GM19468 (cell line): ENCODE data around the gene TIMM50.

Experiments used
- ATAC-seq: cut with Tn5 transposase; IDR thresholded peaks from one replicate; pipeline ENCODE4 v1.9.1; 2021; ENCODE audit warnings: mild to moderate bottlenecking, moderate library complexity, moderate number of reproducible peaks; ENCODE audit not compliant: unreplicated experiment; ENCODE audit errors: extremely low read depth

TIMM50 gene

GRCh38 chr19:39498798-39499642 lies 18.4 kb downstream of the TIMM50 start, which contains the start of gene DLL3:
TSS of gene DLL3 (plus strand) at chr19:39498947. CDS start at chr19:39498975, 28 bp downstream.
- ATAC-seq: no peak

DNA sequence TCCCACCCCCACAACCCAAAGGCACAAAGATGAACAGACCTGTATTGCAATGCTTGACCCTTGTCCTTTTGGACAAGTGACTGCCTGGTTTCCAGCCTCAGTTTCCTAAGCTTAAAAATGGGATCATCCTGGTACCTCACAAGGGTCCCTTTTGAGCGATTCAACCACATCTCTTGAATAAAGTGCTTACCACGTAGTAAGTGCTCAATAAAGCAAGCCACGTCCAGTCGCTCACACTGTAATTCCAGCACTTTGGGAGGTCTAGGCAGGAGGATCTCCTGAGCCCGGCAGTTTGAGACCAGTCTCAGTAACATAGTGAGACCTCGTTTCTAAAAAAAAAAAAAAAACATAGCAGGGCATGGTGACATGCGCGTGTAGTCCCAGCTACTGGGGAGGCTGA lies 19.3 kb downstream of the TIMM50 start:
- no peak for ATAC-seq

DNA sequence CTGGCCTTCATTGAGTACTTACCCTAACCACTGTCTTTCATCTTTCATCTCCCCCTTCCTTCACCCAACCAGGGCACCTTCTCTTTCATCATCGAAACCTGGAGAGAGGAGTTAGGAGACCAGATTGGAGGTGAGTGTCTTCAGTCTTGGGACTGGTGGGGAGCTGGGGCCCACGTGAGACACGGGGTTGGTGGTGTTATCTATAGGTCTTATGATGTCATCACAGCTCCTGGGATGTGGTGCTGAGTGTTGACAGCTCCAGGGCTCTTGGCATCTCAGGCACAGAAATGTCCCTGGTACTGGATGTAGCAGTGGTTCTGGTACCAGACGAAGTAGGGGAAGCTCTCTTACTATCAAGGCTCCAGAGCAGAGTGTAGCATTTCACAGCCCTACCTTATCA lies 19.9 kb downstream of the TIMM50 start:
- no peak for ATAC-seq

DNA sequence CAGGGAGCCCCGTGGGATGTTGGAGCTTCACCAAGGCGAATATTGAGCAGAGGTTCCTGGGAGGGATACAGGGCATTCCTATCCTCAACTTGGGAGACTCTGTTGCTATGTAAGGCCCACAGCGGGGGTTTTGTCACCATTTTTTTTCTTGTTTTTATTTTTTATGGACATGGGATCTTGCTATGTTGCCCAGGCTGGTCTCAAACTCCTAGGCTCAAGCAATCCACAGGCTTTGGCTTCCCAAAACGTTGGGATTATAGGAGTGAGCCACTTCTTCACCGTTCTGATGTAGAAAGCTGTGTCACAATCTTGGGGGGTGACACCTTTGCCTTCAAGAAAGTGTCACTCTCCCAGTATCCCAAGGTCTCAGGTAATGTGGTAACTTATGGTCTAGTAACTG lies 20.7 kb downstream of the TIMM50 start:
- no peak for ATAC-seq

DNA sequence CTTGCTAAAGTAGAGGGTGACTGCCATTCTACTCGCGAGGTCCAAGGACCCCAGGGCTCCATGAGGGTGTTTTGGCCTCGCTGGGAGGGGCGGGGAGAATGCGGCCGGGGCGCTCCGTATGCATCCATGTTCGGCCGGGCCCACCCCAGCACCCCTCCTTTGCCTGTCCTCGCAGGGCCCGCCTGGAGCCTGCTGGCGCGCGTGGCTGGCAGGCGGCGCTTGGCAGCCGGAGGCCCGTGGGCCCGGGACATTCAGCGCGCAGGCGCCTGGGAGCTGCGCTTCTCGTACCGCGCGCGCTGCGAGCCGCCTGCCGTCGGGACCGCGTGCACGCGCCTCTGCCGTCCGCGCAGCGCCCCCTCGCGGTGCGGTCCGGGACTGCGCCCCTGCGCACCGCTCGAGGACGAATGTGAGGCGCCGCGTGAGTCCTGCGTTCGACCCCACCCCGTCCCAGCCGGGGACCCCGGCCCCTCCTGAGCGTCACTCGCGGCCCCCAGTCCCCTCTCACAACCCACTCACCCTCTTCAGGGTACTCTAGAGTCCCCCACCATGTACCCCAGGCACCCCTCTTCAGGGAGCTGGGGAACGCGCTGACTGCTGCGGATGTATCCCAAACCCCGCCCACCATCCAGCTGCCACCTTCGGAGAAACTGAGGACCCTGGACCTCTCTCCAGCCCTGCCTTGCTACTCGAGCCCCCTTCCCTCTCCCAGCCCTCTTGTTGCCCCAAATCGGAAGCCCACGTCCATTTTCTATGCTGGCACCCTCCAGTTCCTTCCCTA lies 22.2 kb downstream of the TIMM50 start:
- ATAC-seq: no peak

DNA sequence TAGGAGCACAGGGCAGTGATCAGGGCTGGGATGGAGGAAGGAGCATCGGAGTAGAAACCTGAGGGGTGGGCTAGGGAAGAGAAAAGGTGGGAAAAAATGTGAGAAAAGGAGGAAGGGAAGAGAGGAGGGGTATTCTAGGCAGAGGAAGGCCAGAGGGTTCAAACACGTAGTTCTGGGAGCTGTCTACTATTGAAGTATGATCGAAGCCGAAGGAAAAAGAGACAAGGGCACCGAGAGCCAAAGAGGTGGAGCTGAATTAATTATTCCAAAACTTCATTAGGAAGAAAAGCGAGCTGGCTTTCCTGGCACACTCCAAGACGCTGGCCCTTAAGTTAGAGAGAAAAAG lies 25.9 kb downstream of the TIMM50 start:
- no peak for ATAC-seq

GRCh38 chr19:39506944-39507714 lies 26.5 kb downstream of the TIMM50 start:
- ATAC-seq: no peak

DNA sequence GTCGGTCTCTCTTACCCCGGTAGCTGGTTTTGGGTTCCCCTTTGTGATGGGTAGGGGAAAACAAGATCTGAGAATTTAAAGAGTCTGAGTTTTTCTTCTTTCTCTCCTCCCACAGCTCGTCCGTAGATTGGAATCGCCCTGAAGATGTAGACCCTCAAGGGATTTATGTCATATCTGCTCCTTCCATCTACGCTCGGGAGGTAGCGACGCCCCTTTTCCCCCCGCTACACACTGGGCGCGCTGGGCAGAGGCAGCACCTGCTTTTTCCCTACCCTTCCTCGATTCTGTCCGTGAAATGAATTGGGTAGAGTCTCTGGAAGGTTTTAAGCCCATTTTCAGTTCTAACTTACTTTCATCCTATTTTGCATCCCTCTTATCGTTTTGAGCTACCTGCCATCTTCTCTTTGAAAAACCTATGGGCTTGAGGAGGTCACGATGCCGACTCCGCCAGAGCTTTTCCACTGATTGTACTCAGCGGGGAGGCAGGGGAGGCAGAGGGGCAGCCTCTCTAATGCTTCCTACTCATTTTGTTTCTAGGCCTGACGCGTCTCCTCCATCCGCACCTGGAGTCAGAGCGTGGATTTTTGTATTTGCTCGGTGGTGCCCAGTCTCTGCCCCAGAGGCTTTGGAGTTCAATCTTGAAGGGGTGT lies 27.2 kb downstream of the TIMM50 start:
- no peak for ATAC-seq

- ATAC-seq: no peak
Observed at GRCh38 chr19:39508629-39509028, 28.0 kb downstream of the TIMM50 start.

- no peak for ATAC-seq
Observed at GRCh38 chr19:39509233-39509632, 28.6 kb downstream of the TIMM50 start.

- ATAC-seq: no peak
Observed at GRCh38 chr19:39512988-39513387, 32.4 kb downstream of the TIMM50 start.

DNA sequence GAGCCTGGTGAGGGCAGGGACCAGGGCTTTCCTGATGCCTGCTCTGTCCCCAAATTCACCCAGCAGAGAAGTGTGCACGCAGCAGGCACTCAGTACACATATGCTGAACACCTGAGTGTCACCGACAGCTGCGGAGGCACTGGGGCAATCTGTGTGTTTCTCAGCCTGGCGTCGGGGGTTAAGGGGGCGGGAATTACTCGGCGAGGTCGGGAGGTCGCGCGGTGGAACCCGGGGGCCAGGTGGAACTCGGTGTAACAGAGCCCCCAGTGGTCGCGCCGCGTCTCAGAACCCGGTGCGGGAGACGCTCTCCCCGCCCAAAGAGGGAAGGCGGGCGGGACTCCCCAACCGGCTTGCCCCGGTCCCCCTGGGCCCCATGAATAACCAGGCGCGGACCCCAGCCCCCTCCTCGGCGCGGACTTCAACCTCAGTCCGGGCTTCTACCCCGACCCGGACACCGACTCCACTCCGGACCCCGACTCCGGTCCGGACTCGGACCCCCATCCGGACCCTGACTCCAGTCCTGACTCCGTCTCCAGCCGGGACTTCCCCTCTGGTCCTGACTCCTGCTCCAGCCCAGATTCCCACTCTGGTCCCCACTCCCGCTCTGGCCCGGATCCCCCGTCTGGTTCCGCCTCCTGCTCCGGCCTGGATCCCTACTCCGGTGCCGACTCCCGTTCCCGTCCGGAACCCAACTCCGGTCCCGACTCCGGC lies 34.4 kb downstream of the TIMM50 start, which contains the start of gene SELENOV:
SELENOV (plus strand) TSS at position 300 of the 711 bp plus-strand sequence; CDS start at position 374, 74 bp downstream.
- no peak for ATAC-seq

GRCh38 chr19:39515551-39516191 lies 35.0 kb downstream of the TIMM50 start:
- ATAC-seq: no peak

- no peak for ATAC-seq
Observed at GRCh38 chr19:39516270-39516669, 35.6 kb downstream of the TIMM50 start.

DNA sequence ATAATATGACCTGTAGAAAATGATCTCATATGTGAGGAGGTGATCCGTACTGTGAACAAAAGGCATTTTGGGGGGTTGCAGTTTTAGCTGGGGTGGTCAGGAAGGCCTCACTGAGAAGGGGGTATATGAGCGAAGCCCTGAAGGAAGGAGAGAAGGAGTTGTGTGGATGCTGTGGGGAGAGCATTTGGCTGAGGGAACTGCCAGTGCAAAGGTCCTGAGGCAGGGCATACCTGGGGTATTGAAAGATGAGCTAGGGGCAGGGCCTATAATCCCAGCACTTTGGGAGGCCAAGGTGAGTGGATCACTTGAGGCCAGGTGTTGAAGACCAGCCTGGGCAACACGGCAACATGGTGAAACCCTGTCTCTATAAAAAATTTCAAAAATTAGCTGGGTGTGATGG lies 36.8 kb downstream of the TIMM50 start:
- no peak for ATAC-seq

DNA sequence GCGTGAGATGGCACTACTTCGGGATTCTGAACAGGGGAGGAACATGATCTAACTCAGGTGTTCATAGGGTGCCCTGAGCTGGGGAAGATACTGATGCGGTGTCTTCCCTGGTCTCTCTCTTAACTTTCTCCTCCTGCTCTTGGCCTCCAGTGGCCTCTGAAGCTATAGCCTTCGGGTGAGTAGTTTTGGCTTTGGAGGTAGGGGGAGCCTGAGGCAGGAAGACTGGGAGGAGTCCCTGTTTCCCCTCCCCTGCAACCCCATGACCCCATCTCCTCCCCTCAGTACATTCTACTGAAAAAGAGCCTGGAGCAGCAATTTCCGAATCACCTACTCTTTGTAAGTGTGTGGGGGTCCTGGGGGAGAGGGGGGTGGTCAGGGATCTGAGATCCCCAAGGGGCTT lies 37.8 kb downstream of the TIMM50 start:
- no peak for ATAC-seq

GRCh38 chr19:39518975-39519374 lies 38.3 kb downstream of the TIMM50 start:
- ATAC-seq: no peak

GRCh38 chr19:39520541-39521484 lies 40.2 kb downstream of the TIMM50 start:
- ATAC-seq: no peak
